SK-N-SH treated with all-trans-retinoic acid at 6 μM for 48 hours (cell line): ENCODE results near the gene CCDC107.

Source experiments
- ATAC-seq: fragments of 200-7000 bp; cut with Tn5 transposase; 3 replicates; pipeline ENCODE4 v1.9.1; 2020; ENCODE audit warnings: mild to moderate bottlenecking, moderate library complexity
- ARNTL ChIP-seq: fragments of 450-650 bp; formaldehyde crosslinking; IDR thresholded peaks from 2 replicates; pipeline ENCODE4 v1.5.0; 2020; ENCODE audit warnings: low read depth, mild to moderate bottlenecking, moderate library complexity, borderline replicate concordance
- BACH2 ChIP-seq: fragments of 250-450 bp; sonication (Bioruptor Pico); IDR thresholded peaks from 2 replicates; pipeline ENCODE4 v1.9.0; 2021; ENCODE audit warnings: mild to moderate bottlenecking, borderline replicate concordance
- CSDC2 ChIP-seq: fragments of 250-450 bp; sonication (Bioruptor Pico); IDR thresholded peaks from 2 replicates; pipeline ENCODE4 v1.5.0; 2020; ENCODE audit warnings: mild to moderate bottlenecking, moderate library complexity
- CSRNP3 ChIP-seq: fragments of 250-450 bp; sonication (Bioruptor Pico); IDR thresholded peaks from 2 replicates; pipeline ENCODE4 v1.5.1; 2021; ENCODE audit warnings: mild to moderate bottlenecking, moderate library complexity
- ESRRG ChIP-seq: fragments of 250-450 bp; sonication (Bioruptor Pico); IDR thresholded peaks from 2 replicates; pipeline ENCODE4 v1.6.1; 2021; ENCODE audit warnings: mild to moderate bottlenecking
- GLIS3 ChIP-seq: fragments of 250-450 bp; sonication (Bioruptor Pico); IDR thresholded peaks from 2 replicates; pipeline ENCODE4 v1.5.0; 2020; ENCODE audit warnings: mild to moderate bottlenecking, moderate library complexity
- ISL1 ChIP-seq: fragments of 250-450 bp; sonication (Bioruptor Pico); IDR thresholded peaks from 2 replicates; pipeline ENCODE4 v2.1.2; 2022; ENCODE audit warnings: mild to moderate bottlenecking, moderate library complexity
- OSR1 ChIP-seq: fragments of 250-450 bp; sonication (Bioruptor Pico); IDR thresholded peaks from 2 replicates; pipeline ENCODE4 v1.8.0; 2022; ENCODE audit warnings: moderate library complexity, mild to moderate bottlenecking, inconsistent platforms
- POU6F1 ChIP-seq: fragments of 250-450 bp; sonication (Bioruptor Pico); IDR thresholded peaks from 2 replicates; pipeline ENCODE4 v1.8.0; 2021; ENCODE audit warnings: low read depth, mild to moderate bottlenecking, moderate library complexity, borderline replicate concordance
- PPARA ChIP-seq: fragments of 250-450 bp; sonication (Bioruptor Pico); IDR thresholded peaks from 2 replicates; pipeline ENCODE4 v1.5.0; 2020; ENCODE audit warnings: mild to moderate bottlenecking, borderline replicate concordance
- RARB ChIP-seq: fragments of 250-450 bp; sonication (Bioruptor Pico); IDR thresholded peaks from 2 replicates; pipeline ENCODE4 v1.8.0; 2021; ENCODE audit warnings: mild to moderate bottlenecking, moderate library complexity
- TCF4 ChIP-seq: fragments of 250-450 bp; sonication (Bioruptor Pico); IDR thresholded peaks from 2 replicates; pipeline ENCODE4 v1.8.0; 2021; ENCODE audit warnings: mild to moderate bottlenecking, moderate library complexity, borderline replicate concordance
- TOX ChIP-seq: fragments of 250-450 bp; sonication (Bioruptor Pico); IDR thresholded peaks from 2 replicates; pipeline ENCODE4 v1.8.0; 2021; ENCODE audit warnings: mild to moderate bottlenecking, moderate library complexity, borderline replicate concordance
- TSHZ2 ChIP-seq: fragments of 250-450 bp; sonication (Bioruptor Pico); IDR thresholded peaks from 2 replicates; pipeline ENCODE4 v1.5.0; 2020; ENCODE audit warnings: mild to moderate bottlenecking, moderate library complexity
- ZC3H10 ChIP-seq: fragments of 250-450 bp; sonication (Bioruptor Pico); IDR thresholded peaks from 2 replicates; pipeline ENCODE4 v1.5.1; 2021; ENCODE audit warnings: mild to moderate bottlenecking, moderate library complexity
- ZFP3 ChIP-seq: fragments of 250-450 bp; sonication (Bioruptor Pico); IDR thresholded peaks from 2 replicates; pipeline ENCODE4 v1.5.0; 2020; ENCODE audit warnings: mild to moderate bottlenecking, moderate library complexity
- ZNF565 ChIP-seq: fragments of 450-650 bp; formaldehyde crosslinking; conservative IDR thresholded peaks from 2 replicates; pipeline ENCODE4 v1.5.0; 2020; ENCODE audit warnings: low read depth, mild to moderate bottlenecking, moderate library complexity
- ZNF70 ChIP-seq: fragments of 450-650 bp; formaldehyde crosslinking; IDR thresholded peaks from 2 replicates; pipeline ENCODE4 v1.5.0; 2020; ENCODE audit warnings: mild to moderate bottlenecking, moderate library complexity
- ZNF8 ChIP-seq: fragments of 450-650 bp; formaldehyde crosslinking; IDR thresholded peaks from 2 replicates; pipeline ENCODE4 v1.5.0; 2020; ENCODE audit warnings: mild to moderate bottlenecking, moderate library complexity
- TF ChIP-seq, protein P1 (sequence below): fragments of 250-450 bp; sonication (Bioruptor Pico); IDR thresholded peaks from 2 replicates; pipeline ENCODE4 v1.5.1; 2020; ENCODE audit warnings: low read depth, mild to moderate bottlenecking, moderate library complexity
- TF ChIP-seq, protein P2 (sequence below): fragments of 250-450 bp; sonication (Bioruptor Pico); IDR thresholded peaks from 2 replicates; pipeline ENCODE4 v1.8.0; 2020; ENCODE audit warnings: mild to moderate bottlenecking, moderate library complexity, borderline replicate concordance

The CCDC107 gene

GRCh38 chr9:35688558-35689541, 30.8 kb downstream of the CCDC107 start:
- TF ChIP-seq CSRNP3 (CRISPR knock-in tag) (no peak), ZNF8 (CRISPR knock-in tag) (no peak), TSHZ2 (CRISPR knock-in tag) (no peak), PPARA (CRISPR knock-in tag) (no peak), ARNTL (CRISPR knock-in tag) (no peak), RARB (CRISPR knock-in tag) (no peak), TCF4 (no peak), CSDC2 (CRISPR knock-in tag) (no peak), TOX (CRISPR knock-in tag) (no peak), ZNF565 (CRISPR knock-in tag) (no peak), GLIS3 (CRISPR knock-in tag) (no peak), ZC3H10 (no peak), OSR1 (CRISPR knock-in tag) (no peak), BACH2 (CRISPR knock-in tag) (no peak), ZFP3 (no peak), POU6F1 (CRISPR knock-in tag) (no peak), ZNF70 (CRISPR knock-in tag) (no peak)
- TF ChIP-seq, protein P1, sequence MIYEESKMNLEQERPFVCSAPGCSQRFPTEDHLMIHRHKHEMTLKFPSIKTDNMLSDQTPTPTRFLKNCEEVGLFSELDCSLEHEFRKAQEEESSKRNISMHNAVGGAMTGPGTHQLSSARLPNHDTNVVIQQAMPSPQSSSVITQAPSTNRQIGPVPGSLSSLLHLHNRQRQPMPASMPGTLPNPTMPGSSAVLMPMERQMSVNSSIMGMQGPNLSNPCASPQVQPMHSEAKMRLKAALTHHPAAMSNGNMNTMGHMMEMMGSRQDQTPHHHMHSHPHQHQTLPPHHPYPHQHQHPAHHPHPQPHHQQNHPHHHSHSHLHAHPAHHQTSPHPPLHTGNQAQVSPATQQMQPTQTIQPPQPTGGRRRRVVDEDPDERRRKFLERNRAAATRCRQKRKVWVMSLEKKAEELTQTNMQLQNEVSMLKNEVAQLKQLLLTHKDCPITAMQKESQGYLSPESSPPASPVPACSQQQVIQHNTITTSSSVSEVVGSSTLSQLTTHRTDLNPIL, result no peak
- TF ChIP-seq, protein P2, sequence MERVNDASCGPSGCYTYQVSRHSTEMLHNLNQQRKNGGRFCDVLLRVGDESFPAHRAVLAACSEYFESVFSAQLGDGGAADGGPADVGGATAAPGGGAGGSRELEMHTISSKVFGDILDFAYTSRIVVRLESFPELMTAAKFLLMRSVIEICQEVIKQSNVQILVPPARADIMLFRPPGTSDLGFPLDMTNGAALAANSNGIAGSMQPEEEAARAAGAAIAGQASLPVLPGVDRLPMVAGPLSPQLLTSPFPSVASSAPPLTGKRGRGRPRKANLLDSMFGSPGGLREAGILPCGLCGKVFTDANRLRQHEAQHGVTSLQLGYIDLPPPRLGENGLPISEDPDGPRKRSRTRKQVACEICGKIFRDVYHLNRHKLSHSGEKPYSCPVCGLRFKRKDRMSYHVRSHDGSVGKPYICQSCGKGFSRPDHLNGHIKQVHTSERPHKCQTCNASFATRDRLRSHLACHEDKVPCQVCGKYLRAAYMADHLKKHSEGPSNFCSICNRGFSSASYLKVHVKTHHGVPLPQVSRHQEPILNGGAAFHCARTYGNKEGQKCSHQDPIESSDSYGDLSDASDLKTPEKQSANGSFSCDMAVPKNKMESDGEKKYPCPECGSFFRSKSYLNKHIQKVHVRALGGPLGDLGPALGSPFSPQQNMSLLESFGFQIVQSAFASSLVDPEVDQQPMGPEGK, result no peak
- peak; percentile 54 for ATAC-seq

DNA sequence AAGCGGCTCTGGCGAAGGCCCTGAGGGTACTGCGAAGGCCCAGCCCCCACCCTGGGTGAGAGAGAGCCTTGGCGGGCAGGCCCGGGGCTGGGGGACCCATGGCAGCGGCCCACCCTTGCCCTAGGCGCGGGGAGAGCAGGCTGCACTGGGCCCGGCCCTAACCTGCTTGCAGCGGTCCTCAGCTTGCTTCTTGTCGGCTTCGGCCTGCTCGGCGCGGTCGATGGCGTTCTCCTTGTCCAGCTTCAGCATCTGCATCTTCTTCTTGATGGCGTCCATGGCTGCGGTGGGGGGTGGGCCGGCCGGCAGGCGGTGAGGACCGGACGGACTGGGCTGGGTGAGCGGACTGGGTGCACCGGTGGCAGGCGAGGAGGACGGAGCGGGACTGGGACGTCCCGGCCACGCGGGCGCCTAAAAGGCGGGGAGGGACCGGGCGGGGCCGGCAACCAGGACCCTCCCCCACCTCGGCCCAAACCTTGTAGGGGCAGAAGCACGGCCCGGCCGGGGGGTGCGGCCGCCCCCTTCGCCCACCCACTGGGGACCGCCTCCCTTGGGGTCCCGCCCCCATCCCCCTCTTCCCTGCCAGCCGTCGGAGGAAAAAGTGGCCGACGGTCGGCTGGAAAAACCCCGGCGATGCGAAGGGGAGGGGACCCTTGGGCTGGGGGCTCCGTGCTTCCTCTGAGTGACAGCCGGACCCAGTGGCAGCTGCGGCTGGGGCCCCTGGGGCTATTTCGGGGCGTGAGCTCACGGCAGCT, 31.6 kb downstream of the CCDC107 start, which contains the start of gene TPM2:
TSS of gene TPM2 (minus strand) at position 384 of the 752 bp plus-strand sequence. CDS start at position 276, 108 bp downstream.
- peak; percentile 54 for ATAC-seq
- no peak for TF ChIP-seq CSRNP3 (CRISPR knock-in tag)
- TF ChIP-seq ISL1 (CRISPR knock-in tag), result no peak
- no peak for TF ChIP-seq TOX (CRISPR knock-in tag)
- TF ChIP-seq ESRRG (CRISPR knock-in tag), result no peak
- TF ChIP-seq POU6F1 (CRISPR knock-in tag), result no peak
